Lower lobe of right lung (tissue), 2 donors: Measurements from ENCODE around the gene ARPC5L. TPM values are rescaled to one million over a fixed set of nuclear protein-coding genes. Genes with fewer than 3 reads are reported as not detected.

Experiments used
- ATAC-seq, 2 donors: fragments of 200-7000 bp; cut with Tn5 transposase; one replicate each; pipeline ENCODE4 v1.9.1; 2020 to 2022; ENCODE audit warnings: mild to moderate bottlenecking in 2 of 2, moderate library complexity in 2 of 2
- DNase-seq: peaks from one replicate; pipeline ENCODE4 v3.0.0-alpha.2; 2020
- H3K27ac ChIP-seq: fragments of 200-600 bp; one replicate; pipeline ENCODE4 v1.8.0; 2022
- H3K27me3 ChIP-seq: fragments of 200-600 bp; one replicate; pipeline ENCODE4 v1.8.0; 2022; ENCODE audit warnings: low read depth
- H3K36me3 ChIP-seq: fragments of 200-600 bp; one replicate; pipeline ENCODE4 v1.8.0; 2022; ENCODE audit warnings: mild to moderate bottlenecking
- H3K4me1 ChIP-seq: fragments of 200-600 bp; one replicate; pipeline ENCODE4 v1.8.0; 2022
- H3K4me3 ChIP-seq: fragments of 200-600 bp; one replicate; pipeline ENCODE4 v1.8.0; 2022; ENCODE audit warnings: mild to moderate bottlenecking
- H3K9me3 ChIP-seq: fragments of 200-600 bp; one replicate; pipeline ENCODE4 v1.8.0; 2022
- CTCF ChIP-seq: fragments of 200-600 bp; IDR thresholded peaks from one replicate; pipeline ENCODE4 v1.8.0; 2022; ENCODE audit warnings: antibody characterized with exemption, mild to moderate bottlenecking
- intact Hi-C: fragments of 100-400 bp; cut with DNase I; formaldehyde crosslinking; loops from one replicate; pipeline ENCODE4 v1.11.0; 2022
- total RNA-seq: library from RNA; stranded (reverse); fragmentation: NEBNext Ultra II Directional; extraction: Animal tissue kit (Norgen Biotek cat#: 25700); gene quantifications from one replicate; pipeline ENCODE4 v1.2.1, GENCODE V29; 2021
- donor health status: DM: no; HTN: yes; CAD: no; lungs with severe emphysema.

ARPC5L gene
- total RNA-seq, 1 donor from 2014 or later, result 33.2 TPM

- Histone ChIP-seq H3K27ac (no peak overlapping the region), H3K9me3 (no peaks in the 10 kb centered on the region), H3K4me3 (no peak overlapping the region), H3K4me1 (peaks cover 22% of the 10 kb centered on the region), H3K36me3 (peaks cover 31% of the 10 kb centered on the region), H3K27me3 (no peaks in the 10 kb centered on the region)
- no peak for TF ChIP-seq CTCF
- intact Hi-C loops, result loop anchor here (5.0 kb wide), 1 partner anchor 82 kb away; the partner anchor contains the start of gene NR6A1
- ATAC-seq, result no peak
- no peak for DNase-seq
Observed at GRCh38 chr9:124854161-124854560, 7.8 kb upstream of the ARPC5L start.

GRCh38 chr9:124854822-124855221 lies 7.1 kb upstream of the ARPC5L start:
- H3K9me3 ChIP-seq, result no peaks in the 10 kb centered on the region
- TF ChIP-seq CTCF, result no peak
- DNase-seq (no peak), ATAC-seq (no peak)
- intact Hi-C loops, result loop anchor here (5.0 kb wide), 1 partner anchor 83 kb away; the partner anchor contains the start of gene NR6A1
- peaks cover 38% of the 10 kb centered on the region for H3K36me3 ChIP-seq
- H3K4me3 ChIP-seq, result no peak overlapping the region
- no peak overlapping the region for H3K27ac ChIP-seq
- H3K4me1 ChIP-seq, result peaks cover 28% of the 10 kb centered on the region
- no peaks in the 10 kb centered on the region for H3K27me3 ChIP-seq

GRCh38 chr9:124855566-124855943 lies 6.4 kb upstream of the ARPC5L start:
- ATAC-seq (no peak), DNase-seq (no peak)
- intact Hi-C loops, result no loop called here
- TF ChIP-seq CTCF, result no peak
- H3K9me3 ChIP-seq, result no peaks in the 10 kb centered on the region
- H3K4me1 ChIP-seq, result peaks cover 36% of the 10 kb centered on the region
- no peak overlapping the region for H3K4me3 ChIP-seq
- no peaks in the 10 kb centered on the region for H3K27me3 ChIP-seq
- peaks cover 45% of the 10 kb centered on the region for H3K36me3 ChIP-seq
- H3K27ac ChIP-seq, result no peak overlapping the region

- no peak for ATAC-seq
- no peak overlapping the region for H3K4me3 ChIP-seq
- no peak overlapping the region for H3K27ac ChIP-seq
- H3K4me1 ChIP-seq, result peaks cover 42% of the 10 kb centered on the region
- no peaks in the 10 kb centered on the region for H3K27me3 ChIP-seq
- intact Hi-C loops, result no loop called here
- TF ChIP-seq CTCF, result no peak
- H3K36me3 ChIP-seq, result peaks cover 46% of the 10 kb centered on the region
- no peak for DNase-seq
- no peaks in the 10 kb centered on the region for H3K9me3 ChIP-seq
Observed at GRCh38 chr9:124855944-124856765, 5.8 kb upstream of the ARPC5L start.

- no peak for DNase-seq
- H3K27me3 ChIP-seq, result no peaks in the 10 kb centered on the region
- no peak for ATAC-seq
- H3K4me1 ChIP-seq, result peaks cover 40% of the 10 kb centered on the region
- H3K9me3 ChIP-seq, result no peaks in the 10 kb centered on the region
- no peak overlapping the region for H3K27ac ChIP-seq
- H3K36me3 ChIP-seq, result peaks cover 46% of the 10 kb centered on the region
- no peak for TF ChIP-seq CTCF
- H3K4me3 ChIP-seq, result no peak overlapping the region
- intact Hi-C loops, result no loop called here
Observed at GRCh38 chr9:124857533-124858162, 4.3 kb upstream of the ARPC5L start.
